ENCODE results near the gene MTERF4. TPM values are rescaled to one million over a fixed set of nuclear protein-coding genes. Genes with fewer than 3 reads are reported as not detected.

MTERF4 gene
- total RNA-seq, 5 donors from 2014 or later (not counting 1 experiment from before 2014, with no cell fraction given): 78.7 to 171 (median 109) TPM

GRCh38 chr2:241087420-241088268 is 14.4 kb downstream of the MTERF4 start:
- POLR2A ChIA-PET: interaction anchor here in 1 of 2 donors (0.5 kb wide), 1 partner anchor 37 kb away, joined by 3 read pairs; no protein-coding TSS in a partner anchor
- WGBS (ENCODE audit: insufficient coverage): 95% methylated on average over 20 of the region's 29 CpGs
- Mint-ChIP-seq H3K4me1 (peaks cover 25 to 35% (median 25%) of the 10 kb centered on the region in 3 donors), H3K27ac (no peak overlapping the region), H3K36me3 (peaks cover 66% of the 10 kb centered on the region), H3K4me3 (no peak overlapping the region), H3K9me3 (peaks cover 3 to 6% (median 6%) of the 10 kb centered on the region in 3 donors), H3K27me3 (no peaks in the 10 kb centered on the region)
- H3K4me1 ChIP-seq (ENCODE audit: control insufficient read depth in 1 of 2, extremely low read depth in 1 of 2, insufficient read depth in 2 of 2, low read length in 2 of 2): peaks cover 9 to 16% of the 10 kb centered on the region in 2 experiments
- ATAC-seq (replicated peaks in 1 of 4) (no peak), DNase-seq (no peak)
- H3K4me3 ChIP-seq (ENCODE audit: control insufficient read depth in 1 of 2, extremely low read depth in 1 of 2, low read length in 1 of 2): no peak overlapping the region
- H3K27me3 ChIP-seq (replicated peaks in 1 of 2; ENCODE audit: control insufficient read depth in 2 of 2, extremely low read depth in 1 of 2, insufficient read depth in 2 of 2, low read length in 1 of 2): no peaks in the 10 kb centered on the region
- peaks cover 22 to 64% of the 10 kb centered on the region in 2 donors for H3K36me3 ChIP-seq (ENCODE audit: control insufficient read depth in 2 of 2, extremely low read depth in 1 of 2, insufficient read depth in 1 of 2, low read length in 1 of 2)
- H3K9me3 ChIP-seq: no peaks in the 10 kb centered on the region
- no peak overlapping the region for H3K27ac ChIP-seq (ENCODE audit: low read length)
- CTCF ChIA-PET: no interaction called here

DNA sequence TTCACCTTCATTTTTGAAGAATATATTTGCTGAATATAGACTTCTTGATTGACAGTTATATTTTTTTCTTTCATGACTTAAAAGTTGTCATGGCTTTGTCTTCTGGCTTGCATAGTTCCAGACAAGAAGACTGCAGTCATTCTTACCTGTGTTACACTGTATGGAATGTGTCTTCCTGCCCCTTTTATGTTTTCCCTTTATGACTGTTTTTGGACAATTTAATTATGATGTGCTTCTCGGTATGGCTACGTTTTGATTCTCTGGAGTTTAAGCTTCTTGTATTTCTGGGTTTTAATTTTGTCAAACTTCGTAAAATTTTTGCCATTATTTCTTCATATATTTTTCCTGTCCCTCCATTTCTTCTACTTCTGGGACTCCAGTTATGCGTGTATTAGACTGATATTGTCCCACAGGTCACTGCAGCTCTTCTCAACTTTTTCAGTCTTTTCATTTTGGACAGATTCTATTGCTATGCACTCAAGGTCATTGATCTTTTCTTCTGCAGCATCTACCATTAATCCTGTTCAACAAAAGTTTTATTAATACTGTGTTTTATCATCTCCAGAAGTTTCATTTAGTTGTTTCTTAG is 17.1 kb downstream of the MTERF4 start:
- H3K4me3 Mint-ChIP-seq: no peak overlapping the region
- H3K9me3 Mint-ChIP-seq: peaks cover 3 to 6% (median 6%) of the 10 kb centered on the region in 3 donors
- H3K27me3 ChIP-seq (replicated peaks in 1 of 2; ENCODE audit: control insufficient read depth in 2 of 2, extremely low read depth in 1 of 2, insufficient read depth in 2 of 2, low read length in 1 of 2): no peaks in the 10 kb centered on the region
- H3K36me3 ChIP-seq (ENCODE audit: control insufficient read depth in 2 of 2, extremely low read depth in 1 of 2, insufficient read depth in 1 of 2, low read length in 1 of 2): peaks cover 20 to 40% of the 10 kb centered on the region in 2 donors
- DNase-seq (no peak), ATAC-seq (replicated peaks in 1 of 4) (no peak)
- no CpG with 5 or more reads among the region's 4 CpGs for WGBS (ENCODE audit: insufficient coverage)
- H3K4me3 ChIP-seq (ENCODE audit: control insufficient read depth in 1 of 2, extremely low read depth in 1 of 2, low read length in 1 of 2): no peak overlapping the region
- H3K4me1 ChIP-seq (ENCODE audit: control insufficient read depth in 1 of 2, extremely low read depth in 1 of 2, insufficient read depth in 2 of 2, low read length in 2 of 2): peaks cover 9 to 15% of the 10 kb centered on the region in 2 experiments
- ChIA-PET CTCF (no interaction called here), POLR2A (no interaction called here)
- H3K4me1 Mint-ChIP-seq: peaks cover 13 to 33% (median 17%) of the 10 kb centered on the region in 3 donors
- no peak overlapping the region for H3K27ac ChIP-seq (ENCODE audit: low read length)
- peak overlapping the region in 1 of 2 donors; percentile 68 for H3K27ac Mint-ChIP-seq
- peaks cover 55% of the 10 kb centered on the region for H3K36me3 Mint-ChIP-seq
- H3K27me3 Mint-ChIP-seq: no peaks in the 10 kb centered on the region
- H3K9me3 ChIP-seq: no peaks in the 10 kb centered on the region

- H3K4me1 ChIP-seq (ENCODE audit: control insufficient read depth in 1 of 2, extremely low read depth in 1 of 2, insufficient read depth in 2 of 2, low read length in 2 of 2): peaks cover 0 to 14% of the 10 kb centered on the region in 2 experiments
- DNase-seq: peak in 2 of 35 experiments; percentile 4 to 15
- no peak for ATAC-seq (replicated peaks in 1 of 4)
- H3K27me3 ChIP-seq (replicated peaks in 1 of 2; ENCODE audit: control insufficient read depth in 2 of 2, extremely low read depth in 1 of 2, insufficient read depth in 2 of 2, low read length in 1 of 2): no peaks in the 10 kb centered on the region
- POLR2A ChIA-PET: no interaction called here
- H3K4me3 ChIP-seq (ENCODE audit: control insufficient read depth in 1 of 2, extremely low read depth in 1 of 2, low read length in 1 of 2): no peak overlapping the region
- H3K36me3 ChIP-seq (ENCODE audit: control insufficient read depth in 2 of 2, extremely low read depth in 1 of 2, insufficient read depth in 1 of 2, low read length in 1 of 2): peaks cover 7 to 21% of the 10 kb centered on the region in 2 donors
- Mint-ChIP-seq H3K4me1 (peaks cover 7 to 28% (median 19%) of the 10 kb centered on the region in 3 donors), H3K27me3 (no peaks in the 10 kb centered on the region), H3K4me3 (no peak overlapping the region), H3K36me3 (peaks cover 39% of the 10 kb centered on the region), H3K27ac (peak overlapping the region; percentile 40 to 69), H3K9me3 (peaks cover 3 to 6% (median 6%) of the 10 kb centered on the region in 3 donors)
- no peak overlapping the region for H3K27ac ChIP-seq (ENCODE audit: low read length)
- 90% methylated on average over 5 of the region's 5 CpGs for WGBS (ENCODE audit: insufficient coverage)
- CTCF ChIA-PET: no interaction called here
- no peaks in the 10 kb centered on the region for H3K9me3 ChIP-seq
Measured at GRCh38 chr2:241083091-241083415, 19.0 kb downstream of the MTERF4 start.

- ChIA-PET CTCF (no interaction called here), POLR2A (no interaction called here)
- Mint-ChIP-seq H3K27ac (peak overlapping the region; percentile 40 to 69), H3K9me3 (peaks cover 3 to 6% (median 6%) of the 10 kb centered on the region in 3 donors), H3K27me3 (no peaks in the 10 kb centered on the region), H3K4me1 (peaks cover 8 to 29% (median 24%) of the 10 kb centered on the region in 3 donors), H3K36me3 (peaks cover 33% of the 10 kb centered on the region), H3K4me3 (no peak overlapping the region)
- H3K4me3 ChIP-seq (ENCODE audit: control insufficient read depth in 1 of 2, extremely low read depth in 1 of 2, low read length in 1 of 2): no peak overlapping the region
- DNase-seq: peak in 2 of 35 experiments; percentile 4 to 13
- H3K4me1 ChIP-seq (ENCODE audit: control insufficient read depth in 1 of 2, extremely low read depth in 1 of 2, insufficient read depth in 2 of 2, low read length in 2 of 2): peaks cover 0 to 14% of the 10 kb centered on the region in 2 experiments
- whole genome bisulfite sequencing (ENCODE audit: insufficient coverage): 89% methylated on average over 13 of the region's 14 CpGs
- no peak overlapping the region for H3K27ac ChIP-seq (ENCODE audit: low read length)
- no peak for ATAC-seq (replicated peaks in 1 of 4)
- H3K9me3 ChIP-seq: no peaks in the 10 kb centered on the region
- H3K36me3 ChIP-seq (ENCODE audit: control insufficient read depth in 2 of 2, extremely low read depth in 1 of 2, insufficient read depth in 1 of 2, low read length in 1 of 2): peaks cover 2 to 16% of the 10 kb centered on the region in 2 donors
- H3K27me3 ChIP-seq (replicated peaks in 1 of 2; ENCODE audit: control insufficient read depth in 2 of 2, extremely low read depth in 1 of 2, insufficient read depth in 2 of 2, low read length in 1 of 2): no peaks in the 10 kb centered on the region
Measured at GRCh38 chr2:241082341-241083090, 19.6 kb downstream of the MTERF4 start.

GRCh38 chr2:241081643-241082340 is 20.3 kb downstream of the MTERF4 start:
- WGBS (ENCODE audit: insufficient coverage): 89% methylated on average over 26 of the region's 28 CpGs
- ATAC-seq (replicated peaks in 1 of 4): no peak
- Histone ChIP-seq H3K36me3 (ENCODE audit: control insufficient read depth in 2 of 2, extremely low read depth in 1 of 2, insufficient read depth in 1 of 2, low read length in 1 of 2) (peaks cover 0 to 9% of the 10 kb centered on the region in 2 donors), H3K4me1 (ENCODE audit: control insufficient read depth in 1 of 2, extremely low read depth in 1 of 2, insufficient read depth in 2 of 2, low read length in 2 of 2) (peaks cover 0 to 14% of the 10 kb centered on the region in 2 experiments), H3K27ac (ENCODE audit: low read length) (no peak overlapping the region), H3K9me3 (no peaks in the 10 kb centered on the region), H3K4me3 (ENCODE audit: control insufficient read depth in 1 of 2, extremely low read depth in 1 of 2, low read length in 1 of 2) (no peak overlapping the region), H3K27me3 (replicated peaks in 1 of 2; ENCODE audit: control insufficient read depth in 2 of 2, extremely low read depth in 1 of 2, insufficient read depth in 2 of 2, low read length in 1 of 2) (no peaks in the 10 kb centered on the region)
- no peak overlapping the region for H3K4me3 Mint-ChIP-seq
- peak overlapping the region in 1 of 2 donors; percentile 69 for H3K27ac Mint-ChIP-seq
- ChIA-PET CTCF (no interaction called here), POLR2A (no interaction called here)
- no peak for DNase-seq
- no peaks in the 10 kb centered on the region for H3K27me3 Mint-ChIP-seq
- peaks cover 11 to 32% (median 25%) of the 10 kb centered on the region in 3 donors for H3K4me1 Mint-ChIP-seq
- H3K9me3 Mint-ChIP-seq: peaks cover 3 to 6% (median 6%) of the 10 kb centered on the region in 3 donors
- peaks cover 27% of the 10 kb centered on the region for H3K36me3 Mint-ChIP-seq
